ENCODE measurements around the gene KDM6B.

The KDM6B gene

DNA sequence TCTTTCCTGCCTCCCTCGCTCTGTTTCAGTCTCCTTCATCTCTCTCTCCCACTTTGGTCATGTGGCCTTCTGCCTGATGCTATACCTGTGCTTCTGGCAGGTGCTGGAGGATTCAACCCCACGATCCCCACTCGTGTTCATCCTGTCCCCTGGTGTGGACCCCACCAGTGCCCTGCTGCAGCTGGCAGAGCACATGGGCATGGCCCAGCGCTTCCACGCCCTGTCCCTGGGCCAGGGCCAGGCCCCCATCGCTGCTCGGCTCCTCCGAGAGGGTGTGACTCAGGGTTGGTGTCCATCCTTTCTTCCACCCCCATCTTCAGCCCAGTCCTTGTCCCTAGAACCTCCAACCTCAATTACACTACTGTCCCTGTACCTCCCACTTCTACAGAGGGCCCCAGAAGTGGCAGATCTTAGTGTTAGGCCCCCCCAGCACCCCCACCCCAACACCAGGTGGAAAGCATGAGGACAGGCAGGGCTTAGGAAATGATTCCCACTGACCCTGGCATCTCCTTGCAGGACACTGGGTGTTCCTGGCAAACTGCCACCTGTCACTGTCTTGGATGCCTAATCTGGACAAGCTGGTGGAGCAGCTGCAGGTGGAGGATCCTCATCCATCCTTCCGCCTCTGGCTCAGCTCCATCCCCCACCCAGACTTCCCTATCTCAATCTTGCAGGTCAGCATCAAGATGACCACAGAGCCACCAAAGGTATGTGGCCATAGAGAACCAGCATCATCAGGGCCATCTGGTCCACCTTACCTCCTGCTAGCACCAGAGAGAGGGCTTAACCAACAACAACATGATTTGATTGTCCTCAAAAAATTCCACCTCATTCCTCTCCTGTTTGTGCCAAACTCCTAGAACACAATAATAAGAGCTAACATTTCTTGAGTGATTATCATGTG is 9.7 kb upstream of the KDM6B start:
- no peak for DNase-seq

DNA sequence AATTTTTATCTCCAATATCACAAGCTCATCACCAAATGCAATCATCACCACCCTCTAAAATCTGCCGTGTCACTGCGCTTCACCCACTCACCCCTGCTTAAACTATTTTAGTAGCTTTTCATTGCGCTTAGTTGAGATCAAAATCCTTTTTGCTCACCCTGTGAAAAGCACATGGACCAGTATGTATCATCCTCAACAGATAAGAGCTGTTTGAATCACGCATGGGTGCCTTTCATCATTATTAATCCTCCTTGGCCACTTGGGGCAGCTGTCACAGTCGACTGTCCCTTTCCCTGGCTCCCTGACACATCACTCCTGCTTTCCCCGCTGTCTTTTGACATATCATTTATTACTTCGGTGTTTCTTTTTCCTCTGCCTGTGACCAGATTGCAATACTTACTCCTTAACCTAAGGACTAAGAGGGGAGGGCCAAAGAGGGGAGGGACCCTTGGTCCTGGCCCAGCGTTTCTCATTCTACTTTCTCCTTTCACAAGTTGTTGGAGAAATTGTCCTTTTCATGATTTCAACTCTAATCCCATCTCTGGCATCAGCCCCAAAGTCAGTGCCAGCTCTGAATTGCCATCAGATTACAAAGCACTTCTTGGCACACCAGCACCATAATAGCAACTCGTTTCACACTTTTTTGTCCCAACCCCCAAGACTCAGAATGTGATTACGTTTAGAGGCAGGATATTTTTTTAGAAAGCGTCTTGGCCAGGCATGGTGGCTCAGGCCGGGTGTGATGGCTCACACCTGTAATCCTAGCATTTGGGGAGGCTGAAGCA is 8.6 kb upstream of the KDM6B start:
- DNase-seq: no peak

GRCh38 chr17:7830616-7831015 is 3.4 kb upstream of the KDM6B start:
- DNase-seq: no peak

- no peak for DNase-seq
Measured at GRCh38 chr17:7831233-7831632, 2.8 kb upstream of the KDM6B start.

DNA sequence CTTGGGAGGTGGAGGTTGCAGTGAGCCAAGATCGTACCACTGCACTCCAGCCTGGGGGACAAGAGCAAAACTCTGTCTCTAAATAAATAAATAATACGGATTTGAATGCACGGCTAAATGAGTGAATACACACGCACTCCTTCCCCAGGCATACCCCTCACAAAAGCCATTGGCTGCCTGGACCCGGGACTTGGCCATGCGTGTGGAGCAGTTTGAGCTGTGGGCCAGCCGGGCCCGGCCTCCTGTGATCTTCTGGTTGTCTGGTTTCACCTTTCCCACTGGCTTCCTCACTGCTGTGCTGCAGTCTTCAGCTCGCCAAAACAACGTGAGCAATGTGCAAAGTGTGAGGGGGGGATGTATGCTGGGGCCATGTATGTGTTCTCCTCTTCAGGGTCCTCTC is 1.6 kb upstream of the KDM6B start:
- no peak for DNase-seq

DNA sequence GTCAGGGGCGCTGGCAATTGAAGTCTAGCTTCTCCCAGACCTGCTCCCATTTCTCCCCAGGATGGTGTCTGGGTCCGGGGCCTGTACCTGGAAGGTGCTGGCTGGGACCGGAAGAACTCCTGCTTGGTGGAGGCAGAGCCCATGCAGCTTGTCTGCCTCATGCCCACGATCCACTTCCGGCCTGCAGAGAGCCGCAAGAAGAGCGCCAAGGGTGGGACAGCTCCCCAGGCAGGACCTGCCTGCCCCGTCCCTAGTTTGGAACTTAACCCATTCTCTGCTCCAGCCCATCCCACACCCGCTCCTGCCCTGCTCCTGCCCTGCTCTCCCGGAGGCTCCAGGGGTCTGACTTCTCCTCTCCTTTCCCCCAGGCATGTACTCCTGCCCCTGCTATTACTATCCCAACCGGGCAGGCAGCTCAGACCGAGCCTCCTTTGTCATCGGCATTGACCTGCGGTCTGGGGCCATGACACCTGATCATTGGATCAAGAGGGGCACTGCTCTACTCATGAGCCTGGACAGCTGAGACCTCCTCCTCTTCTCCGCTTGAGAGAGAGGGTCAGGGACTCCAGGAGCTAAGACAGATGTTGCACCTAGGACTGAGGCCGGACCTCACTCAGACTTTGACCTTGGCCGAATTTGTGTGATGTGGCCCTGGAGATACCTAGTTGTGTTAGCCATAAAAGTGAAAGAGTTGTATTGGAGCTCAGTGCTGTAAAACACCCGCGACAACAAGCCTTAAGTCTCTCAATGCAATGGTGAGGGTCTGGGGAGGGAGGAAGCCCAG is 814 bp upstream of the KDM6B start:
- DNase-seq: no peak

GRCh38 chr17:7834542-7834956 is 532 bp downstream of the KDM6B start:
- peak; percentile 56 for DNase-seq

DNA sequence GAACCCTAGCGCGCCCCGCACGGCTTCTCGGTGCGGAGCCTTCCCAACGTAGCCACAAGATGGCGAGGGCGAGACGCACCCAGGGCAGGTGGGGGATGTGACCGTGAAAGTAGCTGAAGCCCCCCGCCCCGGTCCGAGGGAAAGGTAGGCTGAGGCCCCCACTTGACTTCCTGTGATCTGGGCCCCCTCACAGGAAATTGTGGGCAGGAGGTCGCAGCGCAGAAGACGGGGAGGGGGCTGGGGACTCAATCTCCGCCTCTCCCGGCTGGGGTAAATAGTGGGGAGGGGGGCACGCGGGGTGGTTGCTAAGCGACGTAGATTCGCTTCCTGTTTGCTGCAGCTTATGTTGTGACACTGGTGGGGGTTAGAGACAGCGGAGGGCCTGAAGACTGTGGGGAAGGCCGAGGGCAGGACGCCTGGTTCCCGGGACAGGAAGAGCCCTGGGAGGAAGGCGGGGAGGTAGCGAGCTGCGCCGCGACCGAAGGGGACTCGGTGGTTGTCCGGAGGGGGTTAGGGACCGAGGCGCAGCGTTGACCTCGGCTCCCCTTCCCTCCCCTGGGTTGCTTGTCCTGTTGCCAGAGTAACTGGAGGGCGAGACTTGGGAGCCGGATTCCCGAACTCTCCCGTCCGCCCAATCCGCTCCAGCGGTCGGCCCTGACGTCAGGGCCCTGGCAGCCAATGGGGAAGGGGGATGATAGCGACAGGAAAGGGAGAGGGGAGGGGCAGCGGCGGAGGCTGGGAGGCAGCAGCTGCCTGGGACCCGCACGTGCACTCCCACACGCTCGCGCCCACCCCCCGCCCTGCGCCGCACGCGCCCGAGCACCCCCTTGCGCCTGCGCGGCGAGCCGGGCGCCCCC is 1.2 kb downstream of the KDM6B start:
- DNase-seq: peak; percentile 88

DNA sequence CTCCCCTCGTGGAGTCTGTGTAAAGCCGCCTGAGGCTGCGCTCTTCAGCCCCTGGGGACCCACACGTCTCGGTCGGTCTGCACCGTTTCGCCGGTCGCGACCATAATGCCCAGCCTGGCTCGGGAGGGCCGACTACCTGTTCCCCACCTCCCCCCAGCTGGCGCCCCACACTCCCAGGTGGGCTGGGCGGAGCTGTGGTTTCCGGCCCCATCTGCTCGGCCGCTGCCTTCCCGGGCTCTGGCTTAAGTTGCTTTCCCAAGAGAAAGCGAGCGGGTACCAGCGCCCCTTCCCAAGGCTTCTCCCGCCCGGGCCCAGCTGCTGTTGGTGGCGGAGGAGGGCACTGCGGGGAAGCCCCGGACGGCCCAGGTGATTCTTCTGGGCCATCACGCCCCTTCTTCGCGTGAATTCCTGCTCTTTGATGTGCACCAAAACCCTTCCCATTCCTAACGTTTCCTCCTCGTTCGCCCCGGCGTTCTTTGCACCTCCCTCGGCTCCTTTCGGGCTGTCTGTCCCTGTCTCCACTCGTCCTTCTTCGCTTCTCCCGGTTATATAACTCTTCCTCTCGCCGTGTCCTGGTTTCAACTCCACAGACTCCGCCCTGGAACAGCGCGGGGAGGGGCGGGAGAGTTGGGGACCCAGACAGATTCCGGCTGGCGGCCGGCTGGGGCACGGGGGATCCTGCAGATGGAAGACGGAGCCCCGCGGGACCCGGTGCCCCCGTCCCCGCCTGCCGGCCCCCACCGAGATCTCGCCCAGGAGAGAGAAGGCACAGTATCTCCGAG is 2.0 kb downstream of the KDM6B start:
- peak; percentile 54 for DNase-seq

- peak; percentile 73 for DNase-seq
Measured at GRCh38 chr17:7836596-7837407, 2.8 kb downstream of the KDM6B start.

- no peak for DNase-seq
Measured at GRCh38 chr17:7837408-7838088, 3.5 kb downstream of the KDM6B start.

DNA sequence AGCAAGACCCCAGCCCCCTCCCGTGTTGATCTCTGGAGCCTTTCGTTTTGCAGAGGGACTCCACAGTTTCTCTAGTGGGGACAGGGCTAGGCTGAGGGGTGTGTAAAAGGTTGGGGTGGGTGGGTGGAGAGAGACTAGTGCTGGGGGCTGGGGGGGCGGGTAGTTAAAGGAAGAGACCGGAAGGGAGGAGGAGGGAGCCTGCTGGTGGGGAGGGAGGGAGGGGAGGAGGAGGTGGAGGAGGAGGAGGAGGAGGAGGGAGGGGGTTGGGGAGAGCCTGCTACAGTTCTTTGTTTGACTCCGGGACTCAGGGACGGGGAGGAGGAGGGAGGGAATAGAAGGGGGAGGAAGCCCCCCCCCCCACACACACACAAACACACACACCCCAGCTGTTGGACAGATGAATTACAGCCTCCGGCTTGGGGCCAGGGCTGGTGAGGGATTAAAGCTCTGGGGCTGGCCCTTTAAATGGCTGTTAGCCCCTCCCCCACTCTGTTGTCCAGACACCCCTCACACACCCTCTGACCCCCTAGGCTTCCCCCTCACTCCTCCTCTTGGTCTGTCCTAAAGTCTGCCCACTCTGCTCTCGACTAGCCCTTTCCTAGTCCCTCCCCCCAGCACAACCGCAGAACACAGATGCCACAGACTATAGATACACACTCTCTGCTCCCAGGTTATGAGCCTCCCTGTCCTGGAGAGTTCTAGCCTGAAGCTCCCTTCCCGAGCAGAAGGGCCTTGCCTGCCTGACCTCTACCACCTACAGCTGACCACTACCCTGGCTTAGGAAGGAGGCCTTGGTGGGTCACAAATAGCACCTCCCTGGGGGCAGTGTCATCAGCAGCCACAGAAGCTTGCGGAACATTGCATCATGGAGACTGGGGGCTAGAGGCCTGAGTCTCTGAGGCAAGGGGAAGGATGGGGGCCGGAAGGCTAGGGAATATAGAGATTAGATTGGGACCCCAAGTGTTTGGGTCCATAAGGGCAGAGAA is 4.4 kb downstream of the KDM6B start:
- DNase-seq: no peak

- no peak for DNase-seq
Measured at GRCh38 chr17:7839190-7839875, 5.3 kb downstream of the KDM6B start.

DNA sequence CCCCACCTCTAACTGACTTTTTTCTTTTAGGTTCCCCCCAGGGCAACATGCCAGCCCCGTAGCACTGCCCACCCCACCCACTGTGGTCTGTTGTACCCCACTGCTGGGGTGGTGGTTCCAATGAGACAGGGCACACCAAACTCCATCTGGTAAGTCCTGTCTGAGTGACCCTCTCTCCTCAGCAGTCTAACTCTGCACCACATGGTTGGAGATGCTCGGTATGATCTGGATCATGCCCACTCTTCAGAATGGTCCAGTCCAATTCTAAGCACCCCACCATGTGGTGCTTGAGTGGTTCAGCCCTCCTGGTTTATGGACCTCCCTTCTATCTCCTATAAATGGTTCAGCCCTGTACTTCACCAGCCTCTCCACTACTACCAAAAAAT is 5.9 kb downstream of the KDM6B start:
- no peak for DNase-seq

DNA sequence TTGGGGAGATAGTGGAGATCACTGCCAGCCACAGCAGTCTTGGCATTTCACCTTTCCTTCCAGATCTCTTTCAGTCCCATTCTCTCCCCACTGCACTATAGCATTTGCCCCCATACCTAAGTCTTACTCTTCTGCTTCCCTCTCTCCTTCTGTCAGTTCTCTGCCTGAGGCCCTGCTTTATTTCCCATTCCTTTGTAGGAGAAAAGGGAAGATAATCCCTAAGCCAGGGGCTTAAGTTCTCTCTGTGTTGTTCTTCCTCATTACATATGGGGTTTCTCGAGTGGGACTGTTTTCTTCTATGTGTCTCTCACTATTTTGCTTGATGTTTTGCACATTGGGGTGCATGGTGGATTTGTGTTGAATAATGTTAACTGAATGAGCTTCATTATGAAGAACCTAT is 6.4 kb downstream of the KDM6B start:
- DNase-seq: no peak

- no peak for DNase-seq
Measured at GRCh38 chr17:7840875-7841274, 6.9 kb downstream of the KDM6B start.

DNA sequence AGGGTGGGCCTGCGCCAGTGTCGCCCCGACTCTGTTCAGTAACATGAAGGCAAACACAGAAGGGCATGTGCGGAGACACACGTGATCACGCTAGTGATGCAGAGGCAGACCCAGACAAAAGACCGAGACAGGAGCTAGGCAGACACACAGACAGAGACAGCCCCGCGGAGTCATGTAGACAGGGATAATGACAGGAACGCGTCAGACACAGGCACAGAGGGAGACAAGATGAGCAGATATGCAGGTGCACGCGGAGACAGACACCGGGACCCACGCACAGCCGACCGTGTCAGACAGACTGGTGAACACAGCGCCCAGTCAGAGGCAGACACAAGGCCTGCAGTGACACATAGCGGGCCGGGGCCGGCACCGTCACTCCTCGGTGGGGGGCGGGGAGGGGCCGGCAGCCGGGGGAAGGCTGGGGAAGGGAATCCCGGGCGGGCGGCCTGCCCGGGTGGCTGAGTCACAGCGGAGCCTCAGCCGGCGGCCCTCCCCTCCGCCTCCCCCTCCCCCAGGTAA is 7.4 kb downstream of the KDM6B start:
- DNase-seq: peak; percentile 95

DNA sequence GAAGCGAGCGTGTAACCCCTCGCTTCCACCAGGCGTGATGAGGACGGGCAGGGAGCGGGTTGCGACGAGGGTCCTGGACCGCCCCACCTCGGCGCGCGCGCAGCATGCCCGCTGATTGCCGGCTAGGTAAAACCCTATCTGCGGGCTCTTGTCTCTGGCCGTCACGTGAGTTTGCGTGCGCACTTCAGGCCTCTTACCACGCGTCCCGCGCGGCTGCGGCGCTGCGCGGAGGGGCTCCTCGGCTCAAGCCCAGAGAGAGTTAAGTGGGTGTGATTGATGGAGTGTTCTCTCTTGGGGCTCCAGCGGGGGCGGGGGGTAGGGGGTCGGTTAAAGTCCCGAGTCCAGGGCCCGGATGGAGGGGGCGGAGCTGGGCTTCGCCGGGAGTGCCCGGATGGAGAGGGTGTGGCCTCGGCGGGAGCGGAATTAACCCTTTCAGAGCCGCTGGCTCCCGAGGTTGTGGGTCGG is 7.9 kb downstream of the KDM6B start:
- DNase-seq: peak; percentile 87

Measured in stimulated activated naive CD4-positive, alpha-beta T cell treated with Interleukin-2 at 50 U/mL for 16 hours (primary cell).